CD14-positive monocyte (primary cell): Measurements from ENCODE around the gene PVALEF. TPM values are rescaled to one million over a fixed set of nuclear protein-coding genes. Genes with fewer than 3 reads are reported as not detected.

Source experiments
- DNase-seq, 3 donors: peaks; one replicate each; pipeline ENCODE4 v3.0.0-alpha.2; 2011 to 2022
- H2AFZ ChIP-seq: 2 replicates; pipeline ENCODE4 v1.6.0; 2012; ENCODE audit warnings: mild to moderate bottlenecking, low read depth, low read length, inconsistent platforms; ENCODE audit not compliant: insufficient read depth, poor library complexity, severe bottlenecking
- H3K27ac ChIP-seq, 2 donors: 1 replicate in 1 of 2; 2 replicates in 1 of 2; pipeline ENCODE4 v1.5.1; 2012 to 2013; ENCODE audit warnings: low read length in 2 of 2, control low read depth in 1 of 2, inconsistent platforms in 1 of 2, low read depth in 1 of 2, mild to moderate bottlenecking in 1 of 2
- H3K27me3 ChIP-seq, 2 donors: one replicate each; pipeline versions ENCODE4 v1.6.0 to v1.6.1; 2011 to 2013; ENCODE audit warnings: low read length in 2 of 2; ENCODE audit not compliant: control insufficient read depth in 2 of 2, insufficient read depth in 2 of 2
- H3K36me3 ChIP-seq, 2 donors: replicated peaks in 1 of 2; 1 replicate in 1 of 2; 2 replicates in 1 of 2; pipeline versions ENCODE4 v1.5.1 to v1.6.1; 2012 to 2013; ENCODE audit warnings: low read length in 2 of 2, control low read depth in 1 of 2, inconsistent platforms in 1 of 2, mild to moderate bottlenecking in 1 of 2; ENCODE audit not compliant: insufficient read depth in 2 of 2, control insufficient read depth in 1 of 2
- H3K4me1 ChIP-seq, 2 donors: 1 replicate in 1 of 2; 2 replicates in 1 of 2; pipeline versions ENCODE4 v1.5.1 to v1.6.1; 2012 to 2013; ENCODE audit warnings: low read length in 2 of 2, control low read depth in 1 of 2, inconsistent platforms in 1 of 2, mild to moderate bottlenecking in 1 of 2, moderate library complexity in 1 of 2; ENCODE audit not compliant: insufficient read depth in 2 of 2, control insufficient read depth in 1 of 2
- H3K4me2 ChIP-seq: replicated peaks from 2 replicates; pipeline ENCODE3; 2012; ENCODE audit warnings: low read length, moderate library complexity, mild to moderate bottlenecking; ENCODE audit not compliant: poor library complexity, severe bottlenecking; ENCODE audit errors: extremely low read depth
- H3K4me3 ChIP-seq, 3 experiments: fragments of 200-600 bp in 1 of 3; sonication (generic) in 1 of 3; replicated peaks in 1 of 3; 1 replicate in 2 of 3; 2 replicates in 1 of 3; pipeline ENCODE4 v1.5.1; 2011 to 2013; ENCODE audit warnings: low read length in 3 of 3, mild to moderate bottlenecking in 3 of 3, control low read depth in 2 of 3, low read depth in 2 of 3, inconsistent platforms in 1 of 3, moderate library complexity in 1 of 3
- H3K79me2 ChIP-seq: 2 replicates; pipeline ENCODE4 v1.6.0; 2012; ENCODE audit warnings: mild to moderate bottlenecking, control low read depth, inconsistent platforms, low read length, moderate library complexity; ENCODE audit not compliant: insufficient read depth
- H3K9ac ChIP-seq: 2 replicates; pipeline ENCODE4 v1.6.0; 2017; ENCODE audit warnings: low read length, mild to moderate bottlenecking; ENCODE audit not compliant: insufficient read depth, poor library complexity, severe bottlenecking
- H3K9me3 ChIP-seq, 2 donors: replicated peaks in 1 of 2; 1 replicate in 1 of 2; 2 replicates in 1 of 2; pipeline versions ENCODE4 v1.5.1 to v1.6.1; 2012 to 2013; ENCODE audit warnings: low read length in 2 of 2, control low read depth in 1 of 2; ENCODE audit not compliant: control insufficient read depth in 1 of 2, insufficient read depth in 1 of 2
- H4K20me1 ChIP-seq: 2 replicates; pipeline ENCODE4 v1.6.0; 2012; ENCODE audit warnings: mild to moderate bottlenecking, low read length, control low read depth, moderate library complexity; ENCODE audit not compliant: insufficient read depth
- H3K27ac Mint-ChIP-seq, 7 donors: one replicate each; pipeline ENCODE4 v1.8.0; 2020; ENCODE audit warnings: mild to moderate bottlenecking in 7 of 7, mixed read lengths in 7 of 7, moderate library complexity in 6 of 7, inconsistent platforms in 2 of 7
- H3K27me3 Mint-ChIP-seq, 3 donors: one replicate each; pipeline ENCODE4 v1.8.0; 2021 to 2022; ENCODE audit warnings: low read depth in 3 of 3, mild to moderate bottlenecking in 3 of 3, mixed read lengths in 3 of 3, moderate library complexity in 3 of 3, inconsistent platforms in 1 of 3
- H3K36me3 Mint-ChIP-seq, 2 donors: one replicate each; pipeline ENCODE4 v1.8.0; 2020; ENCODE audit warnings: mixed read lengths in 2 of 2, inconsistent platforms in 1 of 2, mild to moderate bottlenecking in 1 of 2
- H3K4me1 Mint-ChIP-seq: one replicate; pipeline ENCODE4 v1.8.0; 2020; ENCODE audit warnings: mild to moderate bottlenecking, mixed read lengths
- H3K4me3 Mint-ChIP-seq, 2 donors: one replicate each; pipeline ENCODE4 v1.8.0; 2020; ENCODE audit warnings: mild to moderate bottlenecking in 2 of 2, mixed read lengths in 2 of 2, moderate library complexity in 1 of 2
- H3K9me3 Mint-ChIP-seq, 7 donors: one replicate each; pipeline ENCODE4 v1.8.0; 2020 to 2022; ENCODE audit warnings: mixed read lengths in 7 of 7, mild to moderate bottlenecking in 6 of 7, moderate library complexity in 6 of 7, inconsistent platforms in 2 of 7
- CTCF ChIP-seq: fragments of 200-600 bp; IDR thresholded peaks from one replicate; pipeline ENCODE4 v1.8.0; 2022; ENCODE audit warnings: antibody characterized with exemption, mild to moderate bottlenecking
- WGBS: methylation state at CpG from one replicate; pipeline ENCODE4 v1.1.5; 2013; ENCODE audit warnings: missing lambda C conversion rate; ENCODE audit not compliant: insufficient coverage; 5-methylcytosine and 5-hydroxymethylcytosine counted together
- intact Hi-C, 2 donors: fragments of 100-400 bp; cut with micrococcal nuclease; formaldehyde crosslinking; loops; one replicate each; pipeline versions ENCODE4 v1.15.0 to v1.15.1; 2023
- polyA plus RNA-seq, 3 donors: library from polyadenylated mRNA; depleted of rRNA in 1 of 3; unstranded in 2 of 3; stranded (reverse) in 1 of 3; fragments of 300-500 nt in 2 of 3; fragments of >200 nt in 1 of 3; fragmentation: Illumina TruSeq in 2 of 3; gene quantifications; 1 replicate in 2 of 3; 2 replicates in 1 of 3; pipeline ENCODE4 v1.2.3, GENCODE V29; 2012 to 2021

PVALEF gene
- polyA plus RNA-seq, 3 donors: not detected

- peak overlapping the region in 1 of 7 donors; percentile 17 for H3K27ac Mint-ChIP-seq
- no peaks in the 10 kb centered on the region for H3K36me3 ChIP-seq
- peaks cover 0 to 4% (median 0%) of the 10 kb centered on the region in 7 donors for H3K9me3 Mint-ChIP-seq
- no peak for TF ChIP-seq CTCF
- no peak overlapping the region for H3K4me3 ChIP-seq
- peaks cover 61% of the 10 kb centered on the region for H3K4me1 Mint-ChIP-seq
- H3K36me3 Mint-ChIP-seq: peaks cover 10 to 34% of the 10 kb centered on the region in 2 donors
- DNase-seq: no peak
- no peak overlapping the region for H3K27ac ChIP-seq
- no peak overlapping the region for H2AFZ ChIP-seq
- no peaks in the 10 kb centered on the region for H3K27me3 ChIP-seq
- peaks cover 48 to 60% of the 10 kb centered on the region in 2 donors for H3K4me1 ChIP-seq
- intact Hi-C loops: no loop called here
- no peak overlapping the region for H3K4me2 ChIP-seq
- no peak overlapping the region for H3K9ac ChIP-seq
- no peaks in the 10 kb centered on the region for H4K20me1 ChIP-seq
- 94% methylated on average over 6 of the region's 10 CpGs for WGBS
- H3K4me3 Mint-ChIP-seq: no peak overlapping the region
- peaks cover under 1 to 2% (median 2%) of the 10 kb centered on the region in 3 donors for H3K27me3 Mint-ChIP-seq
- peaks cover 30% of the 10 kb centered on the region for H3K79me2 ChIP-seq
- H3K9me3 ChIP-seq: no peaks in the 10 kb centered on the region
Measured at GRCh38 chr17:81147701-81148100, 17.6 kb upstream of the PVALEF start.

GRCh38 chr17:81148571-81148970 lies 16.7 kb upstream of the PVALEF start:
- TF ChIP-seq CTCF: no peak
- peaks cover 66% of the 10 kb centered on the region for H3K4me1 Mint-ChIP-seq
- Histone ChIP-seq H3K9me3 (no peaks in the 10 kb centered on the region), H4K20me1 (no peaks in the 10 kb centered on the region), H3K4me3 (no peak overlapping the region), H3K79me2 (peaks cover 36% of the 10 kb centered on the region), H3K27me3 (no peaks in the 10 kb centered on the region), H3K36me3 (no peaks in the 10 kb centered on the region), H3K4me2 (peak overlapping the region; percentile 55), H3K4me1 (peaks cover 51 to 63% of the 10 kb centered on the region in 2 donors), H3K9ac (peak overlapping the region; percentile 92), H2AFZ (no peak overlapping the region), H3K27ac (peak overlapping the region; percentile 27 to 100)
- peak overlapping the region in 4 of 7 donors; percentile 63 to 98 (median 86) for H3K27ac Mint-ChIP-seq
- peaks cover 0 to 4% (median 0%) of the 10 kb centered on the region in 7 donors for H3K9me3 Mint-ChIP-seq
- no peak for DNase-seq
- peaks cover 1 to 2% (median 2%) of the 10 kb centered on the region in 3 donors for H3K27me3 Mint-ChIP-seq
- 96% methylated on average over 9 of the region's 15 CpGs for WGBS
- H3K4me3 Mint-ChIP-seq: no peak overlapping the region
- intact Hi-C loops: no loop called here
- peaks cover 16 to 34% of the 10 kb centered on the region in 2 donors for H3K36me3 Mint-ChIP-seq
